Right lung (tissue), 10 donors: Measurements from ENCODE around the gene EVPL. TPM values are rescaled to one million over a fixed set of nuclear protein-coding genes. Genes with fewer than 3 reads are reported as not detected.
"Not testable (repeated sequence)": the region's sequence is repeated elsewhere in the genome, so short reads cannot be mapped to it uniquely, and the experiment has no call there.

ENCODE experiments used
- DNase-seq, 2 donors: peaks; one replicate each; pipeline ENCODE4 v3.0.0-alpha.2; 2013
- long read RNA-seq, 8 donors: transcript quantifications; one replicate each; lab custom pipeline, GENCODE V29; 2026
- polyA plus RNA-seq, 5 donors: library from polyadenylated mRNA; unstranded; fragments of 120-200 nt; gene quantifications; one replicate each; pipeline versions ENCODE4 v1.2.1 to v1.2.3, GENCODE V29; 2013; ENCODE audit warnings: inconsistent platforms in 1 of 5, low replicate concordance in 1 of 5; ENCODE audit not compliant: insufficient read length in 5 of 5, insufficient read depth in 1 of 5

The EVPL gene
- 10 to 100 TPM; 15.8 to 47.5 (median 43.8) TPM for polyA plus RNA-seq
- long read RNA-seq, donor 1 = 0 reads
- long read RNA-seq, donor 2 = 0 reads
- long read RNA-seq, donor 3, full-length matches to known transcripts = 1 of 1 reads
- long read RNA-seq, donor 3, partial matches to known transcripts = 0 of 1 reads
- long read RNA-seq, donor 3, other reads (novel, unspliced or antisense) = 0 of 1 reads
- long read RNA-seq, donor 4, full-length matches to known transcripts = 2 of 2 reads
- long read RNA-seq, donor 4, partial matches to known transcripts = 0 of 2 reads
- long read RNA-seq, donor 4, other reads (novel, unspliced or antisense) = 0 of 2 reads
- long read RNA-seq, donor 5 = 0 reads
- long read RNA-seq, donor 6, full-length matches to known transcripts = 3 of 8 reads
- long read RNA-seq, donor 6, partial matches to known transcripts = 5 of 8 reads
- long read RNA-seq, donor 6, other reads (novel, unspliced or antisense) = 0 of 8 reads
- long read RNA-seq, donor 7, full-length matches to known transcripts = 1 of 1 reads
- long read RNA-seq, donor 7, partial matches to known transcripts = 0 of 1 reads
- long read RNA-seq, donor 7, other reads (novel, unspliced or antisense) = 0 of 1 reads
- long read RNA-seq, donor 8, full-length matches to known transcripts = 1 of 1 reads
- long read RNA-seq, donor 8, partial matches to known transcripts = 0 of 1 reads
- long read RNA-seq, donor 8, other reads (novel, unspliced or antisense) = 0 of 1 reads

- peak; percentile 43 to 65 for DNase-seq
Measured at GRCh38 chr17:76027159-76027839, at the start of gene EVPL. EVPL (minus strand) TSS chr17:76027306; CDS start chr17:76027198, 108 bp downstream.

DNA sequence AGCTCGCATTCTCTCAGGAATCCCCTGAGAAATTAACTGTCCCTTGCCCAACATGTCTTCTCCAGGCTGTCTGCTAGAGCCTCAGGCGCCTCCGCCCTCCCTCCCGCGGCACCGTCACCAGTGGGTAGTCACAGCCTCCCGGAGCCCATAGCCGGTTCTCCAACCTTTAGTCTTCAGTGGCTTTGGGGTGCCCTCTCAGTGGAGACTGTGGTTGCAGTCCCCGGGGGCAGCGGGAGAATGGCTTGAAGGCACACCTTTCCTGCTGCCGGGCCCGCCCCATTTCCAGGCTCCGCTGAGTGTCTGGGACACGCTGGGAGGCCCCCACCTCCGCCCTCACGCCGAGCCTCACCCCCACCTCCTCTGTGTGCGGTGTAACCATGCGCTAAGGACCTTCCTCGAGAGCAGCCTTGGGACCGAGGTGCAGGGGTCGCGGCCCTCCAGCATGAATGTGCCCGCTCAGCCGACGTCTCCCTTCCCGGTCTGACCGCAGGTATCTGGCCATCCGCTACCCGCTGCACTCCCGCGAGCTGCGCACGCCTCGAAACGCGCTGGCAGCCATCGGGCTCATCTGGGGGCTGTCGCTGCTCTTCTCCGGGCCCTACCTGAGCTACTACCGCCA, 49.1 kb upstream of the EVPL start:
- no peak for DNase-seq

DNA sequence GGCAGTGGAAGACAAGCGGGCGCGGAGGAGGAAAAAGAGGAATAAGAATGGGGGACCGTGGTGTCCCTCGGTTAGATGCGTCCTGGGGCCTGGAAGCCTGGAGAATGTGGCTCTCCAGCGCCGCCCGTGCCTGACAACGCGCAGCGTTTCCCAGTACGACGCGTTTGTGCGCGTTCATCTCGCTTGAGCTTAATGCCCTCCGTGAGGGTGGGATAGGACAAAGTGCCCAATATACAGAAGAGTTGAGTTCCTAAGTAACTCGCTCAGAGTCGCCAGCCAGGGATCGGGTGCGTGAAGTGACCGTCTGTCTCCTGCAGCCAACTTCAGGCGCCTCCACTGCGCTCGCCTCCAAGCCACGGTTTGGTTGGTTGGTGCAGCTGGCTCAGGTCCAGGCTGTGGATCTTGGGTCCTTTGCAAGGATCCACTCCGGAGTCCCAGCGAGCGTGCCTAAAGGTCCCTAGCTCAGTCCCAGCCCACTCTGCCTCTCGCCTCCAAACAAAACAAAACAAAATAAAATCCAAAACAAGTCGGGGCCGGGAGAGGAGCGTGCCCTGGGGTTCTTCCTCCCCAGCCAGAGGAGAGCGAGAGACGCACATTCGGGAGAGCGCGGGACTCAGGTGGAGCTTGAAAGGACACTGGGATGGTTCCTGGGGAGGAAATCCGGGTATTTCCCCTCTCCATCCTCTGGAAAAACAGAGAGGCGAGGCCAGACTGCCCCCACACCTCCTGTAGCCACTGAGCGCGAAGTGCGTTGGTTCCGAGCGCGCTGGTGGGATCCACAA, 48.4 kb upstream of the EVPL start:
- DNase-seq = no peak

GRCh38 chr17:76074390-76075363, 47.6 kb upstream of the EVPL start, which contains the start of gene GALR2:
GALR2 (plus strand) TSS chr17:76074781; CDS start chr17:76074884, 103 bp downstream.
- DNase-seq = no peak

- peak; percentile 86 for DNase-seq
Measured at GRCh38 chr17:76072148-76072858, 45.2 kb upstream of the EVPL start, which contains the start of gene SRP68. SRP68 (minus strand) TSS chr17:76072517; CDS start chr17:76072491, 26 bp downstream.

DNA sequence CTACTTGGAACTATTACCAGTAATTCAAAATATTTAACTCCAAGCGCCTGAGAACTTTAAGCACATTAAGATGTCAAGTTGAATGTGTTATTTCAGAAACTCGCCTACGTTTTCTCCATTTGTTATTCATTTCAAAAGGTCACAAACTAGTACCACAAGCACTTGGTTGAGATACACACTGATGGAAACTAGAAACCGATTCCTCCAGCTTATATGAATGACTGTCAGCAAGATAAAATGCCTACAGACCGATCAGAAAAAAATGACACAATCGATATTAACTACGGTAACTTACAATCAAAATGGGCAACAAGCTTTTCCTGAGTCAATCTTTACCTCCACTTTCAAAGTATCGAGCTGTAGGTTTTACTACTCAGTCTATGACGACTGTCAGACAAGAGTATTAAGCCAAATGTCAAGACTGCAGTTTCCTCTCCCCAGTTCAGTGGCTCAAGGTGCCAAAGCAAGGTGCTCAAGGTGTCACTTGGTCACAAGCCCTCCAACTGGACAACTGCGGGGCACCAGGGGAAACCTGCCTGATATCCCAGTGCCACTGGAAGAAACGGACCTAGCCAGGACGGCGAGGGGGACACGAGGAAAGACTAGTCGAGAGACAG, 44.5 kb upstream of the EVPL start:
- no peak for DNase-seq

DNA sequence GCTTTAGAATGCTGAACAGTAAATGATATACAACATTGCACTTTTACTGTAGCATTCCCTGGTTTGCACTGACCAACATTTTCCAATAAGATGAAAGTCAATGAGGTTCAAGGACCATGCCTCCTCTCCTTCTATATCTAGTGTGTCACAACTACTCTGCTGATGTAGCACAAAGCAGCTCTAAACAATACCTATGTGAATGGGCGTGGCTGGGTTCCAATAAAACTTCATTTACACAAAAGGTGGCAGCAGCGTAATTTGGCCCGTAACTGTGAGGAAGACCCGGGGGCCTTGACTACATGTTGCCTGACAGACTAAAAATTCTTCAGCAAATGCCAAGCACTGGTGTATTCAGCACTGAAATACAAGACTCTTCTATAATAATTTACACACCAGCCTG, 38.7 kb upstream of the EVPL start:
- no peak for DNase-seq

GRCh38 chr17:76063875-76064546, 36.9 kb upstream of the EVPL start:
- no peak for DNase-seq

DNA sequence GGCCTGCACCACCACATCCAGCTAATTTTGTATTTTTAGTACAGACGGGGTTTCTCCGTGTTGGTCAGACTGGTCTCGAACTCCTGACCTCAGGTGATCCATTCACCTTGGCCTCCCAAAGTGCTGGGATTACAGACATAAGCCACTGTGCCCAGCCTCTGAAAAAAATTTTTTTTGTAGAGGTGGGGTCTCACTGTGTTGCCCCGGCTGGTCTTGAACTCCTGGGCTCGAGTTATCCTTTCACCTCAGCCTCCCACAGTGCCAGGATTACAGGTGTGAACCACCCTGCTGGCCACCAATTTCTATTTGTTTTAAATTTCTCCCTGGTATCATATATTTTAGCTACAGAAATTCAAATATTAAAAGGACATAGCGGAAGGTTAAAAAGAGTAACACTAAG, 31.2 kb upstream of the EVPL start:
- not testable (repeated sequence) for DNase-seq

DNA sequence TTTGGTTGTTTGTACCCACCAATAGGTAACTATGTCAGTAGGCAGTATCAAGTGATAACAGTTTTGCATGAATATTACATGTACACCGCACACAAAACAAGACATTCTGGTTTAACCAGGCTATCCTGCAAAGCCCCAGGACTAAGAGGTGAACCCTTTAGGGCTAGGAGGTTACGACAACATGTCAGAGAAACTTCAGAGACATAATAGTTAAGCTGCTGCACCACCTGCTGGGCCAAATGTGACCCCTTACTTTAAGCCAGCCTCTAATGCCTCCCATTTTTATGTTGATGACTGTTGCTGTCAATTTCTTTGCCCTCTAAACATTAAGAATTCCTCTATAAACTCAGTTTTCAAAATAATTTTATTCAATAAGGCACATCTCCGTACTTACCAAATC, 29.8 kb upstream of the EVPL start:
- DNase-seq = no peak

DNA sequence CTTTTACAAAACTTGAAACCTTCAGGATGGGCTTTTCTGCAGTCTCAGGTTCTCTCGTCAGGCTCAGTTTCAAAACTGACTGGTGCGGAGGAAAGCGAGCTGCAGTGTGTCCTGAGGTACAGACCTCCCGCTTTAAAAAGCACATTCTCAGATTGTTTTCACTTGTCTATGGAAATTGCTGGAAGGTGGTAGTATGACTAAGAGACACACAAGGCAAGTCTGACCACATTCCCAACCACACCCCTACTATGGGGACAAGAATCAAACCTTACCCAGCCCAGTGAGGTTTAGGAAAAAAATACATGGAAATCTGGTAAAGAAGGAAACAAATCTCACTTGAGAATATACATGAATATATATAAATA, 27.0 kb upstream of the EVPL start:
- DNase-seq = no peak

GRCh38 chr17:76053246-76054111, 26.4 kb upstream of the EVPL start:
- peak; percentile 56 to 59 for DNase-seq

- no peak for DNase-seq
Measured at GRCh38 chr17:76051561-76051960, 24.5 kb upstream of the EVPL start.

GRCh38 chr17:76050538-76051467, 23.7 kb upstream of the EVPL start:
- no peak for DNase-seq

- no peak for DNase-seq
Measured at GRCh38 chr17:76049836-76050537, 22.9 kb upstream of the EVPL start.
